PC-9 (cell line): ENCODE results near the gene SLC40A1.

Source experiments
- CTCF ChIP-seq: fragments of 200-600 bp; sonication (generic); conservative IDR thresholded peaks from 2 replicates; pipeline ENCODE4 v1.6.1; 2017; ENCODE audit warnings: mixed run types, antibody characterized with exemption, mild to moderate bottlenecking, moderate library complexity
- EZH2 ChIP-seq: fragments of 200-600 bp; sonication (generic); IDR thresholded peaks from 2 replicates; pipeline ENCODE4 v1.8.0; 2017; ENCODE audit warnings: antibody characterized with exemption, low read depth

GRCh38 chr2:189561371-189562038 is 19.1 kb downstream of the SLC40A1 start:
- no peak for TF ChIP-seq CTCF
- TF ChIP-seq EZH2: no peak
